Measurements from ENCODE around the gene WNT9A.

WNT9A gene

GRCh38 chr1:227961651-227962466, 14.1 kb upstream of the WNT9A start:
- DNase-seq (ENCODE audit: insufficient read length, low spot score) (no peak), FAIRE-seq (no peak)
- no peak for TF ChIP-seq POLR2A (IDR thresholded peaks at IDR 0.05; ENCODE audit: low read depth, low read length)

- DNase-seq (ENCODE audit: insufficient read length, low spot score): no peak
- TF ChIP-seq POLR2A (IDR thresholded peaks at IDR 0.05; ENCODE audit: low read depth, low read length): no peak
- FAIRE-seq: no peak
These were observed 11.7 kb upstream of the WNT9A start for GRCh38 chr1:227959325-227959860.

GRCh38 chr1:227958617-227959324, 11.0 kb upstream of the WNT9A start:
- no peak for TF ChIP-seq POLR2A (IDR thresholded peaks at IDR 0.05; ENCODE audit: low read depth, low read length)
- DNase-seq (ENCODE audit: insufficient read length, low spot score) (no peak), FAIRE-seq (no peak)

GRCh38 chr1:227955808-227956207, 8.1 kb upstream of the WNT9A start:
- no peak for TF ChIP-seq POLR2A (IDR thresholded peaks at IDR 0.05; ENCODE audit: low read depth, low read length)
- DNase-seq (ENCODE audit: insufficient read length, low spot score) (no peak), FAIRE-seq (no peak)

- TF ChIP-seq POLR2A (IDR thresholded peaks at IDR 0.05; ENCODE audit: low read depth, low read length): no peak
- DNase-seq (ENCODE audit: insufficient read length, low spot score): no peak
- no peak for FAIRE-seq
These were observed 6.6 kb upstream of the WNT9A start for GRCh38 chr1:227954163-227954850.

GRCh38 chr1:227953022-227953412, 5.3 kb upstream of the WNT9A start:
- no peak for DNase-seq (ENCODE audit: insufficient read length, low spot score)
- FAIRE-seq: no peak
- TF ChIP-seq POLR2A (IDR thresholded peaks at IDR 0.05; ENCODE audit: low read depth, low read length): no peak

GRCh38 chr1:227952374-227953021, 4.8 kb upstream of the WNT9A start:
- TF ChIP-seq POLR2A (IDR thresholded peaks at IDR 0.05; ENCODE audit: low read depth, low read length): no peak
- no peak for FAIRE-seq
- no peak for DNase-seq (ENCODE audit: insufficient read length, low spot score)

GRCh38 chr1:227951624-227952373, 4.1 kb upstream of the WNT9A start:
- DNase-seq (ENCODE audit: insufficient read length, low spot score) (no peak), FAIRE-seq (no peak)
- TF ChIP-seq POLR2A (IDR thresholded peaks at IDR 0.05; ENCODE audit: low read depth, low read length): no peak

- DNase-seq (ENCODE audit: insufficient read length, low spot score) (no peak), FAIRE-seq (no peak)
- no peak for TF ChIP-seq POLR2A (IDR thresholded peaks at IDR 0.05; ENCODE audit: low read depth, low read length)
These were observed 3.1 kb upstream of the WNT9A start for GRCh38 chr1:227950735-227951346.

GRCh38 chr1:227949954-227950734, 2.4 kb upstream of the WNT9A start:
- FAIRE-seq (no peak), DNase-seq (ENCODE audit: insufficient read length, low spot score) (no peak)
- TF ChIP-seq POLR2A (IDR thresholded peaks at IDR 0.05; ENCODE audit: low read depth, low read length): no peak

- FAIRE-seq: no peak
- DNase-seq (ENCODE audit: insufficient read length, low spot score): no peak
- TF ChIP-seq POLR2A (IDR thresholded peaks at IDR 0.05; ENCODE audit: low read depth, low read length): no peak
These were observed 1.7 kb upstream of the WNT9A start for GRCh38 chr1:227949341-227949921.

Measured in H54 (cell line).